GM12878 (cell line): ENCODE results near the gene METTL8. TPM values are rescaled to one million over a fixed set of nuclear protein-coding genes. Genes with fewer than 3 reads are reported as not detected.

ENCODE experiments used
- BACH1 ChIP-seq: fragments of 450-650 bp; IDR thresholded peaks from 2 replicates; pipeline ENCODE4 v1.6.1; 2017; ENCODE audit warnings: mild to moderate bottlenecking, borderline replicate concordance
- BHLHE40 ChIP-seq, 2 experiments: fragments of 450-650 bp in 1 of 2; IDR thresholded peaks; 2 replicates each; pipeline ENCODE4 v1.6.1; 2011 to 2017; ENCODE audit warnings: low read depth in 2 of 2, borderline replicate concordance in 1 of 2, improper control_type of control experiment in 1 of 2, low read length in 1 of 2, mild to moderate bottlenecking in 1 of 2
- CHD2 ChIP-seq: IDR thresholded peaks from 2 replicates; pipeline ENCODE4 v1.6.1; 2011; ENCODE audit warnings: low read depth, low read length, improper control_type of control experiment, borderline replicate concordance
- CHD4 ChIP-seq: fragments of 200-600 bp; sonication (generic); IDR thresholded peaks from 2 replicates; pipeline ENCODE4 v1.6.1; 2016; ENCODE audit warnings: mild to moderate bottlenecking
- FOXK2 ChIP-seq: fragments of 450-650 bp; IDR thresholded peaks from 2 replicates; pipeline ENCODE4 v1.6.1; 2017; ENCODE audit warnings: mild to moderate bottlenecking, moderate library complexity
- IKZF1 ChIP-seq: fragments of 450-650 bp; conservative IDR thresholded peaks from 2 replicates; pipeline ENCODE4 v1.6.1; 2017; ENCODE audit warnings: antibody characterized with exemption, mild to moderate bottlenecking
- JUNB ChIP-seq: IDR thresholded peaks from 2 replicates; pipeline ENCODE4 v1.6.1; 2016; ENCODE audit warnings: antibody characterized with exemption, mild to moderate bottlenecking
- KLF5 ChIP-seq: fragments of 450-650 bp; IDR thresholded peaks from 2 replicates; pipeline ENCODE4 v1.6.1; 2014; ENCODE audit warnings: mild to moderate bottlenecking; ENCODE audit not compliant: partially characterized antibody
- MEF2A ChIP-seq: IDR thresholded peaks from 2 replicates; pipeline ENCODE4 v1.6.1; 2011; ENCODE audit warnings: low read depth, mild to moderate bottlenecking, low read length, moderate library complexity; ENCODE audit not compliant: insufficient read depth
- ZNF274 ChIP-seq: IDR thresholded peaks from one replicate; pipeline ENCODE4 v1.8.0; 2011; ENCODE audit not compliant: insufficient read length, insufficient read depth
- polyA plus RNA-seq, 11 experiments: library from polyadenylated mRNA; depleted of rRNA in 4 of 11; unstranded in 6 of 11; stranded (reverse) in 5 of 11; fragments of >200 nt; fragmentation: Nextera tagmentation in 4 of 11; fragmentation: Illumina TruSeq in 1 of 11; extraction: Ambion mirVana in 4 of 11; extraction: Trizol in 1 of 11; gene quantifications; 1 replicate in 1 of 11; 2 replicates in 10 of 11; pipeline versions ENCODE4 v1.2.1 to v1.2.3, GENCODE V29; 2011 to 2016; ENCODE audit warnings: inconsistent platforms in 2 of 11, missing spikeins in 2 of 11, low read depth in 1 of 11
- total RNA-seq, 4 experiments: library from RNA; depleted of rRNA in 3 of 4; stranded (reverse); fragments of >200 nt in 3 of 4; fragmentation: Illumina TruSeq in 1 of 4; extraction: Trizol in 1 of 4; gene quantifications; 2 replicates each; pipeline versions ENCODE4 v1.2.1 to v1.2.3, GENCODE V29; 2013 to 2021
- TF ChIP-seq, protein P1 (sequence below): fragments of 450-650 bp; IDR thresholded peaks from 2 replicates; pipeline ENCODE4 v1.6.1; 2016; ENCODE audit warnings: mild to moderate bottlenecking
- TF ChIP-seq, protein P2 (sequence below): fragments of 450-650 bp; IDR thresholded peaks from 2 replicates; pipeline ENCODE4 v1.6.1; 2018; ENCODE audit warnings: borderline replicate concordance, mild to moderate bottlenecking; ENCODE audit not compliant: partially characterized antibody
- TF ChIP-seq, protein P3 (sequence below): fragments of 450-650 bp; formaldehyde crosslinking; IDR thresholded peaks from 2 replicates; pipeline ENCODE4 v1.4.0; 2020; ENCODE audit warnings: mild to moderate bottlenecking, moderate library complexity
- TF ChIP-seq, protein P4 (sequence below): IDR thresholded peaks from 2 replicates; pipeline ENCODE4 v1.6.1; 2012; ENCODE audit warnings: low read depth, low read length, improper control_type of control experiment
- TF ChIP-seq, protein P5 (sequence below): fragments of 450-650 bp; IDR thresholded peaks from 2 replicates; pipeline ENCODE4 v1.6.1; 2017; ENCODE audit warnings: mild to moderate bottlenecking, moderate library complexity

Gene METTL8
- total and polyA plus RNA-seq, 10 of the 15 experiments (the other 5 are each of a cell fraction or from before 2014, with no cell fraction given) = 30.8 to 96.3 (median 51.5) TPM

DNA sequence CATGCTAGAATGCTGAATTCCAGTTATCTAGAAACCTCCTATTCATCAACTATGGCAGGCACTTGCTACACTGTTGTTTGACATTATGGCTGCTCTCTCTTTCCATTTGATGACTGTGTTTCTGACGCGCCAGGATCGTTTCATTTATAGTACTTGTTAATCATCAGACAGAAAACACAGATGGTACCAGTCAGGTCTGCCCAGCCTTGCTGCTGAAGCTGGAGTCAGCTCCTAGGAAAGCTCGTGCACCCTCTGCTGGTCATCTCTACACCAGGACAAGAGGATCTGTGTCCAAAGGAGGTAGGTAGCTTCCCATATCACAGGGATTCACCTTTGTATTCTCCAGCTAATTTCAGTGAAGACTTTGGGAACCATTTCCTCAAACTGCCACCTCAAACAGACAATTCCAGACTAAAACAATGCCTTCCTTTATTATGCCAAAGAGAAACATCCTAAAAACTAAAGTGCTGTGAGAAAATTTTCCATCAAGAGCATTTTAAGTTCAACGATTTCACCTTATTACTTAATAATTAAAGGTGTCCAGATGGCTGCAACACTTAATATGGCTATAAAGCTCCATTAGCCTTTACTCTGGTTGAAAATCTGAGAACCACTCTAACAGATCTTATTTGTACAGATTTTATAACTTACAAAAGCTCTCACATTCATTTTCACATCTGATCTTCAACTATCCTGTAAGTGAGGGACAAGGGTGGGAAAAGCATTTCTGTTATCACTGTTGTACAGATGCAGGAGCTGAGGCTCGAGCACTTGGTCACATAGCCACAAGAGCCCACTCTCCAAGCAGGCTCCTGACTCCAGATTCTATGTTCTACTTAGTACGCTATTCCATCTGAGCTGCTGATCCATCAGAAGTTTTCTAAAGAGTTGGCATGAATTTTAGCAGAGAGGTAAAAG is 17.5 kb downstream of the METTL8 start (continued):
- TF ChIP-seq, protein P1, sequence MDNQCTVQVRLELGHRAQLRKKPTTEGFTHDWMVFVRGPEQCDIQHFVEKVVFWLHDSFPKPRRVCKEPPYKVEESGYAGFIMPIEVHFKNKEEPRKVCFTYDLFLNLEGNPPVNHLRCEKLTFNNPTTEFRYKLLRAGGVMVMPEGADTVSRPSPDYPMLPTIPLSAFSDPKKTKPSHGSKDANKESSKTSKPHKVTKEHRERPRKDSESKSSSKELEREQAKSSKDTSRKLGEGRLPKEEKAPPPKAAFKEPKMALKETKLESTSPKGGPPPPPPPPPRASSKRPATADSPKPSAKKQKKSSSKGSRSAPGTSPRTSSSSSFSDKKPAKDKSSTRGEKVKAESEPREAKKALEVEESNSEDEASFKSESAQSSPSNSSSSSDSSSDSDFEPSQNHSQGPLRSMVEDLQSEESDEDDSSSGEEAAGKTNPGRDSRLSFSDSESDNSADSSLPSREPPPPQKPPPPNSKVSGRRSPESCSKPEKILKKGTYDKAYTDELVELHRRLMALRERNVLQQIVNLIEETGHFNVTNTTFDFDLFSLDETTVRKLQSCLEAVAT = peak; percentile 80
- TF ChIP-seq CHD4 (no peak), MEF2A (0 out of 2 replicates have a peak, but pooled peaks have one; percentile 56), FOXK2 (no peak), JUNB (peak; percentile 17; the same call in 1 of the 2 replicates), BHLHE40 (IDR thresholded peaks at IDR 0.05; ENCODE audit: borderline replicate concordance in 1 of 2, low read depth in 2 of 2, low read length in 1 of 2) (peak; percentile 39 to 40; a peak in 2 of 4 replicates), IKZF1 (peak; percentile 75), CHD2 (peak; percentile 70; the same call in 1 of the 2 replicates), BACH1 (peak; percentile 24; the same call in 1 of the 2 replicates), KLF5 (no peak), ZNF274 (no peak)
- TF ChIP-seq, protein P2, sequence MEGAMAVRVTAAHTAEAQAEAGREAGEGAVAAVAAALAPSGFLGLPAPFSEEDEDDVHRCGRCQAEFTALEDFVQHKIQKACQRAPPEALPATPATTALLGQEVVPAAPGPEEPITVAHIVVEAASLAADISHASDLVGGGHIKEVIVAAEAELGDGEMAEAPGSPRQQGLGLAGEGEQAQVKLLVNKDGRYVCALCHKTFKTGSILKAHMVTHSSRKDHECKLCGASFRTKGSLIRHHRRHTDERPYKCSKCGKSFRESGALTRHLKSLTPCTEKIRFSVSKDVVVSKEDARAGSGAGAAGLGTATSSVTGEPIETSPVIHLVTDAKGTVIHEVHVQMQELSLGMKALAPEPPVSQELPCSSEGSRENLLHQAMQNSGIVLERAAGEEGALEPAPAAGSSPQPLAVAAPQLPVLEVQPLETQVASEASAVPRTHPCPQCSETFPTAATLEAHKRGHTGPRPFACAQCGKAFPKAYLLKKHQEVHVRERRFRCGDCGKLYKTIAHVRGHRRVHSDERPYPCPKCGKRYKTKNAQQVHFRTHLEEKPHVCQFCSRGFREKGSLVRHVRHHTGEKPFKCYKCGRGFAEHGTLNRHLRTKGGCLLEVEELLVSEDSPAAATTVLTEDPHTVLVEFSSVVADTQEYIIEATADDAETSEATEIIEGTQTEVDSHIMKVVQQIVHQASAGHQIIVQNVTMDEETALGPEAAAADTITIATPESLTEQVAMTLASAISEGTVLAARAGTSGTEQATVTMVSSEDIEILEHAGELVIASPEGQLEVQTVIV = no peak
- TF ChIP-seq, protein P3, sequence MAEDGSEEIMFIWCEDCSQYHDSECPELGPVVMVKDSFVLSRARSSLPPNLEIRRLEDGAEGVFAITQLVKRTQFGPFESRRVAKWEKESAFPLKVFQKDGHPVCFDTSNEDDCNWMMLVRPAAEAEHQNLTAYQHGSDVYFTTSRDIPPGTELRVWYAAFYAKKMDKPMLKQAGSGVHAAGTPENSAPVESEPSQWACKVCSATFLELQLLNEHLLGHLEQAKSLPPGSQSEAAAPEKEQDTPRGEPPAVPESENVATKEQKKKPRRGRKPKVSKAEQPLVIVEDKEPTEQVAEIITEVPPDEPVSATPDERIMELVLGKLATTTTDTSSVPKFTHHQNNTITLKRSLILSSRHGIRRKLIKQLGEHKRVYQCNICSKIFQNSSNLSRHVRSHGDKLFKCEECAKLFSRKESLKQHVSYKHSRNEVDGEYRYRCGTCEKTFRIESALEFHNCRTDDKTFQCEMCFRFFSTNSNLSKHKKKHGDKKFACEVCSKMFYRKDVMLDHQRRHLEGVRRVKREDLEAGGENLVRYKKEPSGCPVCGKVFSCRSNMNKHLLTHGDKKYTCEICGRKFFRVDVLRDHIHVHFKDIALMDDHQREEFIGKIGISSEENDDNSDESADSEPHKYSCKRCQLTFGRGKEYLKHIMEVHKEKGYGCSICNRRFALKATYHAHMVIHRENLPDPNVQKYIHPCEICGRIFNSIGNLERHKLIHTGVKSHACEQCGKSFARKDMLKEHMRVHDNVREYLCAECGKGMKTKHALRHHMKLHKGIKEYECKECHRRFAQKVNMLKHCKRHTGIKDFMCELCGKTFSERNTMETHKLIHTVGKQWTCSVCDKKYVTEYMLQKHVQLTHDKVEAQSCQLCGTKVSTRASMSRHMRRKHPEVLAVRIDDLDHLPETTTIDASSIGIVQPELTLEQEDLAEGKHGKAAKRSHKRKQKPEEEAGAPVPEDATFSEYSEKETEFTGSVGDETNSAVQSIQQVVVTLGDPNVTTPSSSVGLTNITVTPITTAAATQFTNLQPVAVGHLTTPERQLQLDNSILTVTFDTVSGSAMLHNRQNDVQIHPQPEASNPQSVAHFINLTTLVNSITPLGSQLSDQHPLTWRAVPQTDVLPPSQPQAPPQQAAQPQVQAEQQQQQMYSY (CRISPR knock-in tag) = no peak
- TF ChIP-seq, protein P4, sequence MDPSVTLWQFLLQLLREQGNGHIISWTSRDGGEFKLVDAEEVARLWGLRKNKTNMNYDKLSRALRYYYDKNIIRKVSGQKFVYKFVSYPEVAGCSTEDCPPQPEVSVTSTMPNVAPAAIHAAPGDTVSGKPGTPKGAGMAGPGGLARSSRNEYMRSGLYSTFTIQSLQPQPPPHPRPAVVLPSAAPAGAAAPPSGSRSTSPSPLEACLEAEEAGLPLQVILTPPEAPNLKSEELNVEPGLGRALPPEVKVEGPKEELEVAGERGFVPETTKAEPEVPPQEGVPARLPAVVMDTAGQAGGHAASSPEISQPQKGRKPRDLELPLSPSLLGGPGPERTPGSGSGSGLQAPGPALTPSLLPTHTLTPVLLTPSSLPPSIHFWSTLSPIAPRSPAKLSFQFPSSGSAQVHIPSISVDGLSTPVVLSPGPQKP = no peak
- TF ChIP-seq, protein P5, sequence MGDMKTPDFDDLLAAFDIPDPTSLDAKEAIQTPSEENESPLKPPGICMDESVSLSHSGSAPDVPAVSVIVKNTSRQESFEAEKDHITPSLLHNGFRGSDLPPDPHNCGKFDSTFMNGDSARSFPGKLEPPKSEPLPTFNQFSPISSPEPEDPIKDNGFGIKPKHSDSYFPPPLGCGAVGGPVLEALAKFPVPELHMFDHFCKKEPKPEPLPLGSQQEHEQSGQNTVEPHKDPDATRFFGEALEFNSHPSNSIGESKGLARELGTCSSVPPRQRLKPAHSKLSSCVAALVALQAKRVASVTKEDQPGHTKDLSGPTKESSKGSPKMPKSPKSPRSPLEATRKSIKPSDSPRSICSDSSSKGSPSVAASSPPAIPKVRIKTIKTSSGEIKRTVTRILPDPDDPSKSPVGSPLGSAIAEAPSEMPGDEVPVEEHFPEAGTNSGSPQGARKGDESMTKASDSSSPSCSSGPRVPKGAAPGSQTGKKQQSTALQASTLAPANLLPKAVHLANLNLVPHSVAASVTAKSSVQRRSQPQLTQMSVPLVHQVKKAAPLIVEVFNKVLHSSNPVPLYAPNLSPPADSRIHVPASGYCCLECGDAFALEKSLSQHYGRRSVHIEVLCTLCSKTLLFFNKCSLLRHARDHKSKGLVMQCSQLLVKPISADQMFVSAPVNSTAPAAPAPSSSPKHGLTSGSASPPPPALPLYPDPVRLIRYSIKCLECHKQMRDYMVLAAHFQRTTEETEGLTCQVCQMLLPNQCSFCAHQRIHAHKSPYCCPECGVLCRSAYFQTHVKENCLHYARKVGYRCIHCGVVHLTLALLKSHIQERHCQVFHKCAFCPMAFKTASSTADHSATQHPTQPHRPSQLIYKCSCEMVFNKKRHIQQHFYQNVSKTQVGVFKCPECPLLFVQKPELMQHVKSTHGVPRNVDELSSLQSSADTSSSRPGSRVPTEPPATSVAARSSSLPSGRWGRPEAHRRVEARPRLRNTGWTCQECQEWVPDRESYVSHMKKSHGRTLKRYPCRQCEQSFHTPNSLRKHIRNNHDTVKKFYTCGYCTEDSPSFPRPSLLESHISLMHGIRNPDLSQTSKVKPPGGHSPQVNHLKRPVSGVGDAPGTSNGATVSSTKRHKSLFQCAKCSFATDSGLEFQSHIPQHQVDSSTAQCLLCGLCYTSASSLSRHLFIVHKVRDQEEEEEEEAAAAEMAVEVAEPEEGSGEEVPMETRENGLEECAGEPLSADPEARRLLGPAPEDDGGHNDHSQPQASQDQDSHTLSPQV = peak; percentile 74
